HG02943 (cell line): Measurements from ENCODE around the gene P2RY2.

Source experiments
- ATAC-seq: cut with Tn5 transposase; IDR thresholded peaks from one replicate; pipeline ENCODE4 v1.9.1; 2021; ENCODE audit warnings: mild to moderate bottlenecking, low read depth, moderate library complexity; ENCODE audit not compliant: unreplicated experiment

The P2RY2 gene

GRCh38 chr11:73239571-73240189 lies 21.6 kb downstream of the P2RY2 start:
- no peak for ATAC-seq

DNA sequence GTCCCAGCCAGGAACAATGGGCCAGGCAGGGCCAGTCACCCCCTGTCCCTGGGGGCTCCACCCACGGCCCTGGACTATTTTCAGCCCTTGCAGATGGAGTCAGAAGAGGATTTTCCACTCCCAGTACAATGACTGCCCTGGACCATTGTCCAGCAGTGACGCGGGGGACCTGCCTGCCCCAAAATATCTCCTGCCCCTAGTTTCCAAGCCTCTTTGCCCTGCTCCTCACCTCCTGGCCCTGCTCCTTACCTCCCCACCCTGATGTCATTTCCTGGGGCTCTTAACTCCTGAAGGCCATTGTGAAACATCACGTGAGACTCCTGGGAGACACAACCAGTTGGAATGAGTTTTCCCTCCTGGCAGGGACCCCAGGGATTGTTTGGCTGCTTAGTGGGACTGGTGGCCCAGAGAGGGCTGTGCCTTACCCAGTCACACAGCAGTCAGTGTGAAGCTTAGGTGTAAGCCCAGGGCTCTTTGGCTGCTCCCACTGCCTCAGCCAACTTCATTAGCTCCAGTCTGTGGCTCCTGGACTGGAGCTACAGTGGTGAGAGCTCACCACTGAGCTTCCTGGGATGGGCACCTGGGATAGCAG lies 22.2 kb downstream of the P2RY2 start:
- no peak for ATAC-seq

DNA sequence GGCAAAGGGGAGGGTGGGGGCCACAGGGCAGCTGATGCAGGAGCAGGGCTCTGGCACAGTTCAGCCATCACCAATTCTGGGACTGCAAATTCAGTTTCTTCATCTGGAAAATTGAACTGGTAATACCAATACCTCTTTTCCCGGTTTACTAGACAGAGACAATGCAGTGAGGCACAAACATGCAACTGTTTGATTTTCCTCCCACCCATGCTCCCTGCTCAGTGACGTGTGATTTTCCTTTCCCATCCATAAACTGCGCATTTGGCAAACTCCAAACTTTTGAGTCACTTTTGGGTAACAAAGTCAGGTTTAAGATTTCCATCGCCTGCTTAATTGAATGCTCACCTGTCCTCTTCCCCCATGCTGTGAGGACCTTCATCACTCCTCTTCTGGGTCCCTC lies 23.2 kb downstream of the P2RY2 start:
- ATAC-seq: no peak

DNA sequence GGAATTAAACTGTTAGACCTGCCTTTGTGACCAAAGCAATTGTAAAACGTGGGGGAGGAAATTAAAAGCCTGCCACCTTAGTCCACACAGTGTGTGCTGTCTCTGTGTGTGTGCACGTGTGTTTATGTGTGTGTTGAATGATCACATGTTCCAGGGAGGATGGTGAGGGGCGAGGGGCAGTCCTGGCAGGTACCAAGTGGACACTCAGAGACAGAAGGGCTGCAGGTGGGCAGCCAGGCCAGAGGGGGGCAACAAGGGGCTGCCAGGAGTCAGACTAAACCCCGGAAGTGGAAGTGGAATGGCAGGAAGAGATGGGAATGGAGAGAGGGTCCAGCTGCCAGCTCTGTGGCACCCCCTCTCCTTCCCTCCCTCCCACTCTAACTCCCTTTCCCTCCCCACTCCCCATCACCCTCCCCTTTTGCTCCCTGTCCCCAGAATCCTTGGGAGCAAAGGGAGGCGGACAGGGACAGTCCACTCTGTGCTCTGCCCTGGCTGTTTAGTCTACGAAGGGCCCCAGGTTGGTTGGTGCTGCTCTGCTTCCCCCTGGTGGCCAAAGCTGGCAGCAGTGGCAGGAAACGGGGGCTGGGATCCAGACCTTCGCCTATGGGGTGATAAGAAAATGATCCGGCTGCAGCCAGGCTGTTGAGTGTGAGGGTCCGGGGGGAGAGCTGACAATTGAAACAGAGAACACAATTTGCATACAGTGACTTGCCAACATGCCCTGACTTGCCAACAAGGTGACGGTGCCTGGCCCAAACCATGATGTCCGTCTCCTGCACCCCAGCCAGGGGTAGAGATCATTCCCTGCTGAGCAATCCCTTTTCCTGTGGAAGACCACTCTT lies 24.4 kb downstream of the P2RY2 start:
- no peak for ATAC-seq

GRCh38 chr11:73243093-73243485 lies 25.0 kb downstream of the P2RY2 start:
- ATAC-seq: no peak

- no peak for ATAC-seq
These were observed 26.6 kb downstream of the P2RY2 start for GRCh38 chr11:73244589-73245240.

- ATAC-seq: no peak
These were observed 27.4 kb downstream of the P2RY2 start for GRCh38 chr11:73245461-73245860.

DNA sequence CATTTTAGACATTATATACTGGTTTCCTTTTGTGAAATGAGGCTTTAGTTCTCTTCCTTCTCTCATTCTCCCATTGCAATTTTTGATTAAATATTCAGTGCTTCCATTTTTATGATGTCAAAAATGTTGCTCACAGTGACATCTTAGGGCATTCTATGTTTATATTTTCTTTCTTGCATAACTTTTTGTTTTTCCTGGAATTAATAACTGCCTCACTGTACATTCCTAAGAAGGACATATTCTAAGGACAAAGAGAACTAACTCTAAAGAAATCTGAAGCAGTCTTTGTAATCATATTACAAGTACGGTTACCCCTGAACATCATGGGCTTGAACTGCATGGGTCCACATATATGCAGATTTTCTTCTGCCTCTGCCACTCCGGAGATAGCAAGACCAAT lies 28.2 kb downstream of the P2RY2 start:
- ATAC-seq: no peak

GRCh38 chr11:73248526-73249185 lies 30.6 kb downstream of the P2RY2 start:
- ATAC-seq: no peak

GRCh38 chr11:73249304-73249703 lies 31.2 kb downstream of the P2RY2 start:
- peak; percentile 66 for ATAC-seq

DNA sequence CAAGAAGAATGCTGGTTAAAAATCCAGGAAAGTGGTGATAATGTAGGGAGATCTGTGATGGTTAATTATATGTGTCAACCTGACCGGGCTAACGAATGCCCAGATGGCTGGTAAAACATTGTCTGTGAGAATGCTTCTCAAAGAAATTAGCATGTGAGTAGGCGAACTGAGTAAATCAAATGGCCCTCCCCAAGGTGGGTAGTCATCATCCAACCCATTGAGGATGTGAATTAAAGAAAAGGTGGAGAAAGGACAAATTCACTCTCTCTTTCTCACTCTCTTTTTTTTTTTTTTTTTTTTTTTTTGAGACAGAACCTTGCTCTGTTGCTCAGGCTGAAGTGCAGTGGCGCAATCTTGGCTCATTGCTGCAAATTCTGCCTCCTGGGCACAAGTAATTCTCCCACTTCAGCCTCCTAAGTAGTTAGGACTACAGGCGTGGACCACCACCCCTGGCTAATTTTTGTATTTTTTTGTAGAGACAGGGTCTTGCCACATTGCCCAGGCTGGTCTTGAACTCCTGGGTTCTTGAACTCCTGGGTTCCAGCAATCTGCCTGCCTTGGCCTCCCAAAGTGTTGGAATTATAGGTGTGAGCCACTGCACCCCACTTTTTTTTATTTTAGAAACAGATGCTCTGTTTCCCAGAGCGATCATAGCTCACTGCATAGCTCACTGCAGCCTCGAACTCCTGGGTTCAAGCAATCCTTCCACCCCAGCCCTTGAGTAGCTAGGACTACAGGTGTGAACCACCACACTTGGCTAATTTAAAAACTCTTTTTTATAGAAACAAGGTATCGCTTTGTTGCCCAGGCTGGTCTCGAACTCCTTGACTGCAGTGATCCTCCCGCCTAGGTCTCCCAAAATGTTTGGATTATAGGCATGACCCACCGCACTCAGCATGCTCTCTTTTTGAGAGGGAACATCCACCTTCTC lies 32.0 kb downstream of the P2RY2 start:
- ATAC-seq: peak; percentile 19

DNA sequence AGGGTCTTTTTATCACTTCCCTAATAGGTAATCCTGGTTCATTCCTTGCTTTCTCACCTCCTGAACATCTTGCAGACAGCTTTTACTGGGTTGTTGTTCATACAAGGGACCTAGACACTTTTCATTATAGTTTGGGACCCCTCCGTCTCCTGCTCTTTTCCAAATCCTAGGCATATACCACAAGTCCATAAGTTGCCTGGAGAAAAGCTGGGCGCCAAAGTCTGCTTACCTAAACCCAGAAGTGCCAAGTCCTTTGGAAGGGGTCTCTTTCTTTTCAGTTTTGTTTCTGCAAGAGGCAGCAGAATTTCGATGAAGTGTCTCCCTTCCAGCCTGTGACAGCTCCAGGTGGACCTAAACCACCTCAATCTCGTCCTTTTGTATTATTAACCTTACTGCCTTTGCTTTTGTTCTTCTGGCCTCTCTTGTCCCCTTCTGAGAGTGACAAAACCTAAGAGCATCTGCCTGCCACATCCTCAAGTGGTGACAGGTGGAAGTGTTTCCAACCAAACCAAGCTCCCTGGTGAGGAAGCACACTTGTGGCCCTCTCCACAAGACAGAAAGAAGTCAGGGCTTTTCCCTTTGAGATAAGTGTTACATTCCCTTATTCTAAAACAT lies 34.6 kb downstream of the P2RY2 start:
- no peak for ATAC-seq

DNA sequence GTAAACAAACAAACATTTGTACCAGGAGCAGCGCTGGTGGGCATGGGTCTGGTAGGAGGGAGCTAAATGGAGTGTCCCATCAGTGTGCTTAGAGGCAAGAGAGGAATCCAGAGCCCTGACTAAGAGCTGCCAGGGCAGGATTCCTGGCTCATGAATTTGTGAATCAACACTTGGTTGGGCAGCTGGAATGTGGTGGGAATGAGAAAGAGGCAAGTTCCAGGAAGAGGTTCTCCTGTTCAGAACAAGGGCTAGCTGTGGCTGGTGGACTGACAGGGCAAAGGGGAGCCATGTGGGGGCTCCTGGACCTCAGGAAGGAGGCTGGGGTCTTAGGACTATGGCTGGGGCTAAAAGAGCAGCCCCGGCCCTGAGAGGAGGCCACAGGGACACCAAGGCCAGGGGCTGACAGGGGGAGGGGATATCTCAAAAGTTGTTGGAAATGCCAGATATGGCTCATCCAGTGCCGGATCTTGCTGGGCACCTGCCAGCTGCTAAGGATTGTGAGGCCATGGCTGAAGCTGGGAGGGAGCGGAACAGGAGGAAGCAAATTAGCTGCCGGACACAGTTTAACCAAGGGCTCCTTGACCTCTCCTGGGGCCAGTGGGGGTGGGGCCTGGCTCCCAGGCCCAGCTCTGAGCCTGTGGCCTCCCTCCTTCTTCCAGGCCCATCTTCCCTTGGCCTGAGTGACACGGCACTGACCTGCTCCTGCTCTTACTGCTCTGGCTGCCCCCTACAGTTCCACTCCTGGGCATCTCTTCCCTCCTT lies 39.4 kb downstream of the P2RY2 start:
- no peak for ATAC-seq

GRCh38 chr11:73258104-73259035 lies 40.3 kb downstream of the P2RY2 start:
- ATAC-seq: no peak

GRCh38 chr11:73259406-73260126 lies 41.5 kb downstream of the P2RY2 start:
- ATAC-seq: no peak

- ATAC-seq: no peak
These were observed 42.0 kb downstream of the P2RY2 start for GRCh38 chr11:73260127-73260457.
